ENCODE data around the gene MAN2C1. TPM values are rescaled to one million over a fixed set of nuclear protein-coding genes. Genes with fewer than 3 reads are reported as not detected.
"Not testable (repeated sequence)": the region's sequence is repeated elsewhere in the genome, so short reads cannot be mapped to it uniquely, and the experiment has no call there.

Gene MAN2C1
- total and polyA plus RNA-seq, 7 donors = 54.0 to 124 (median 86.5) TPM

GRCh38 chr15:75327491-75327890, 40.9 kb downstream of the MAN2C1 start:
- ATAC-seq = no peak
- Histone ChIP-seq H3K36me3 (ENCODE audit: insufficient read depth in 1 of 2, low read depth in 1 of 2) (no peaks in the 10 kb centered on the region), H3K4me3 (no peak overlapping the region), H3K9me3 (no peaks in the 10 kb centered on the region), H3K27ac (no peak overlapping the region), H3K4me1 (no peaks in the 10 kb centered on the region), H3K27me3 (ENCODE audit: insufficient read depth in 3 of 3, low read length in 2 of 3) (no peaks in the 10 kb centered on the region)
- 68 to 77% (median 69%) methylated on average over 3 of the region's 3 CpGs for WGBS, 3 donors
- TF ChIP-seq CTCF (IDR thresholded peaks at IDR 0.05) = no peak
- intact Hi-C loops (cut with DNase I) = no loop called here
- no peak for DNase-seq

GRCh38 chr15:75327005-75327404, 41.4 kb downstream of the MAN2C1 start:
- intact Hi-C loops (cut with DNase I) = no loop called here
- WGBS, 3 donors = 83 to 85% (median 84%) methylated on average over 4 of the region's 4 CpGs
- Histone ChIP-seq H3K27ac (no peak overlapping the region), H3K36me3 (ENCODE audit: insufficient read depth in 1 of 2, low read depth in 1 of 2) (no peaks in the 10 kb centered on the region), H3K4me1 (no peaks in the 10 kb centered on the region), H3K27me3 (ENCODE audit: insufficient read depth in 3 of 3, low read length in 2 of 3) (peaks cover 0 to under 1% (median 0%) of the 10 kb centered on the region in 3 donors), H3K4me3 (no peak overlapping the region), H3K9me3 (no peaks in the 10 kb centered on the region)
- no peak for TF ChIP-seq CTCF (IDR thresholded peaks at IDR 0.05)
- DNase-seq (no peak), ATAC-seq (no peak)

GRCh38 chr15:75325922-75326321, 42.5 kb downstream of the MAN2C1 start:
- Histone ChIP-seq H3K9me3 (no peaks in the 10 kb centered on the region), H3K27ac (no peak overlapping the region), H3K4me3 (no peak overlapping the region), H3K4me1 (no peaks in the 10 kb centered on the region), H3K36me3 (ENCODE audit: insufficient read depth in 1 of 2, low read depth in 1 of 2) (no peaks in the 10 kb centered on the region), H3K27me3 (ENCODE audit: insufficient read depth in 3 of 3, low read length in 2 of 3) (peaks cover 0 to 5% (median 0%) of the 10 kb centered on the region in 3 donors)
- DNase-seq (no peak), ATAC-seq (no peak)
- no peak for TF ChIP-seq CTCF (IDR thresholded peaks at IDR 0.05)
- WGBS, 3 donors = 89 to 97% (median 96%) methylated on average over 4 of the region's 4 CpGs
- intact Hi-C loops (cut with DNase I) = no loop called here

DNA sequence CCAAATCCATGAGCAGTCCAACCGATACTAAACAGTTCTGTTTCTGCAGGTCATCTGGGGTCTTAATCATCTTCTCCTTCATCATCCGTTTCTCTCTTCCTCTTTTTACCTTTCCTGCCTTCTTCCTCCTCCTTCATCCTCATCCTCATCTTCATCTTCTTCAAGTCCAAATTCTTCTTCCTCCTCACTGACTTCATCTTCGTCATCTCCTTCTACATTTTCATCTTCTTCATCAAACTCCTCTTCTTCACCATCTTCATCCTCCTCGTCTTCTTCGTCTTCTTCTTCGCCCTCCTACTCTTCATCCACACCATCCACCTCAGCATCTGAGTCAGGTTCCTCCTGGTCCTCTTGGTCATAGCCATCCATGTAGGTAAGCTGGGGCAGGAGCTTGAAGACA, 46.7 kb downstream of the MAN2C1 start:
- Histone ChIP-seq H3K27ac (no peak overlapping the region), H3K4me3 (no peak overlapping the region), H3K27me3 (ENCODE audit: insufficient read depth in 3 of 3, low read length in 2 of 3) (peaks cover 0 to 5% (median 0%) of the 10 kb centered on the region in 3 donors), H3K9me3 (no peaks in the 10 kb centered on the region), H3K4me1 (no peaks in the 10 kb centered on the region), H3K36me3 (ENCODE audit: insufficient read depth in 1 of 2, low read depth in 1 of 2) (no peaks in the 10 kb centered on the region)
- ATAC-seq (no peak), DNase-seq (no peak)
- 83 to 91% (median 88%) methylated on average over 6 of the region's 6 CpGs for WGBS, 3 donors
- no peak for TF ChIP-seq CTCF (IDR thresholded peaks at IDR 0.05)
- intact Hi-C loops (cut with DNase I) = no loop called here

DNA sequence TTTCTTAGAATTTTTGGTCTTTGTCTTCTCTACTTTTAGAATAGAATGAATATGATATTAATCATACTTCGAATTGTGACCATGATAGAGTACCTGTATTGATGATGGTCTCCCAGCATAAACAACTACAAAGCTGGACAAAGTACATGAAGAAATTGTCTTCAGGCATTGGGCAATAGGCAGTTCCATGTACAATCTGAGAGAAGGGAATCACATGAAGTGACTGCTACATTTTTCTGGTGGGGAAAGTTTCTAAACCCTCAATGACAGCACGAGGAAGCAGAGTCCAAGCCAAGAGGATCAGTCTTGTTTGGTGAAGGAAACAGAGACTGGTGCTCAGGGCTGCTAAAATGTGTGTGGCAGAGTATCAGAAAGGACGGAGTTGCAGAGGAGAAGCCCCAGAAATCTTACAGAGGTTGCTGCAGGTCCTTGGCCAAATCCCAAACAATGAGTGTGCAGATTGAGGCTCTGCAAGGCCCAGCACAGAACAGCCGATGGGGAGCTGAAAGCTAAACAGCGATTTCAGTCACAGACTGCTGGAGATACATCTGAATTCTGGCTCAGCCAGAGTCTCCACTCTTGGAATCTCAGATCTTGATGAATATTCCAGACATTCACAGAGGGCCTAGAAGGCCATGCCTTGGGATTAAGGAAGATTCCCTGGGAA, 49.0 kb downstream of the MAN2C1 start:
- ATAC-seq; H3K36me3 ChIP-seq (ENCODE audit: insufficient read depth in 1 of 2, low read depth in 1 of 2); H3K9me3 ChIP-seq; DNase-seq; H3K4me1 ChIP-seq; H3K27me3 ChIP-seq (ENCODE audit: insufficient read depth in 3 of 3, low read length in 2 of 3); H3K4me3 ChIP-seq; H3K27ac ChIP-seq: not testable (repeated sequence)
- 76 to 84% (median 84%) methylated on average over 5 of the region's 5 CpGs for WGBS, 3 donors
- intact Hi-C loops (cut with DNase I) = loop anchor here in 1 of 2 donors (5.0 kb wide), 1 partner anchor 87 kb away; no protein-coding TSS in a partner anchor
